Neural cell (in vitro differentiated cells): ENCODE results near the gene RAB9A. TPM values are rescaled to one million over a fixed set of nuclear protein-coding genes. Genes with fewer than 3 reads are reported as not detected.

Experiments
- H2AFZ ChIP-seq: fragments of 200-600, 300-800 bp; sonication (generic), shearing (Covaris generic); 2 replicates; pipeline ENCODE4 v1.6.0; 2014; ENCODE audit warnings: low read depth, mild to moderate bottlenecking, antibody characterized with exemption, low read length, moderate library complexity
- H3F3A ChIP-seq: fragments of 200-600 bp; shearing (Covaris generic); 2 replicates; pipeline ENCODE4 v1.6.1; 2016; ENCODE audit warnings: mild to moderate bottlenecking, moderate library complexity, mixed read lengths, antibody characterized with exemption, low read length; ENCODE audit not compliant: insufficient read depth, poor library complexity, severe bottlenecking
- H3K27ac ChIP-seq: fragments of 200-600, 300-800 bp; sonication (generic), shearing (Covaris generic); 2 replicates; pipeline ENCODE4 v1.5.1; 2014; ENCODE audit warnings: mild to moderate bottlenecking, low read length, moderate library complexity
- H3K27me3 ChIP-seq: fragments of 300-800, 200-600 bp; sonication (generic), shearing (Covaris generic); 2 replicates; pipeline ENCODE4 v1.6.0; 2014; ENCODE audit warnings: mild to moderate bottlenecking, low read depth, low read length, moderate library complexity; ENCODE audit not compliant: insufficient read depth
- H3K36me3 ChIP-seq: fragments of 300-800, 200-600 bp; sonication (generic), shearing (Covaris generic); 2 replicates; pipeline ENCODE4 v1.5.1; 2014; ENCODE audit warnings: mild to moderate bottlenecking, antibody characterized with exemption, low read length, moderate library complexity; ENCODE audit not compliant: insufficient read depth
- H3K4me2 ChIP-seq: fragments of 300-800, 200-600 bp; sonication (generic), shearing (Covaris generic); 2 replicates; pipeline ENCODE4 v1.6.0; 2014; ENCODE audit warnings: mild to moderate bottlenecking, low read length
- H3K4me3 ChIP-seq: fragments of 300-800, 200-600 bp; sonication (generic), shearing (Covaris generic); 2 replicates; pipeline ENCODE4 v1.5.1; 2014; ENCODE audit warnings: mild to moderate bottlenecking, low read length, moderate library complexity
- H3K79me2 ChIP-seq: fragments of 200-600 bp; shearing (Covaris generic); replicated peaks from 2 replicates; pipeline ENCODE4 v1.6.0; 2014; ENCODE audit warnings: mild to moderate bottlenecking, low read length, moderate library complexity; ENCODE audit not compliant: insufficient read depth
- H3K9ac ChIP-seq: fragments of 300-800, 200-600 bp; sonication (generic), shearing (Covaris generic); 2 replicates; pipeline ENCODE4 v1.6.1; 2016; ENCODE audit warnings: mild to moderate bottlenecking, low read length, mixed read lengths
- H3K9me2 ChIP-seq: fragments of 200-600 bp; shearing (Covaris generic); 2 replicates; pipeline ENCODE4 v1.6.1; 2016; ENCODE audit warnings: mild to moderate bottlenecking, low read length, mixed read lengths; ENCODE audit not compliant: insufficient read depth
- H3K9me3 ChIP-seq: fragments of 200-600, 300-800 bp; sonication (generic), shearing (Covaris generic); 2 replicates; pipeline ENCODE4 v1.6.1; 2016; ENCODE audit warnings: mild to moderate bottlenecking, mixed run types, low read length, moderate library complexity, mixed read lengths
- H4K20me1 ChIP-seq: fragments of 200-600 bp; shearing (Covaris generic); 2 replicates; pipeline ENCODE4 v1.6.1; 2016; ENCODE audit warnings: mild to moderate bottlenecking, mixed run types; ENCODE audit not compliant: insufficient read depth
- EP300 ChIP-seq: fragments of 450-650 bp; conservative IDR thresholded peaks from 2 replicates; pipeline ENCODE4 v1.6.1; 2014; ENCODE audit warnings: antibody characterized with exemption, mild to moderate bottlenecking, moderate library complexity; ENCODE audit not compliant: poor library complexity, severe bottlenecking
- EZH2 ChIP-seq: fragments of 200-600, 300-800 bp; shearing (Covaris generic), sonication (generic); IDR thresholded peaks from 2 replicates; pipeline ENCODE4 v1.6.1; 2014; ENCODE audit warnings: antibody characterized with exemption, low read length, borderline replicate concordance, mild to moderate bottlenecking; ENCODE audit not compliant: insufficient read depth, poor library complexity, severe bottlenecking
- MXI1 ChIP-seq: fragments of 450-650 bp; conservative IDR thresholded peaks from 2 replicates; pipeline ENCODE4 v1.6.1; 2014; ENCODE audit warnings: antibody characterized with exemption, mild to moderate bottlenecking; ENCODE audit not compliant: poor library complexity, severe bottlenecking
- POLR2AphosphoS5 ChIP-seq: IDR thresholded peaks from 2 replicates; pipeline ENCODE4 v1.6.1; 2012
- RAD21 ChIP-seq: fragments of 450-650 bp; conservative IDR thresholded peaks from 2 replicates; pipeline ENCODE4 v1.6.1; 2014; ENCODE audit warnings: antibody characterized with exemption, mild to moderate bottlenecking, moderate library complexity
- SMC3 ChIP-seq: fragments of 450-650 bp; conservative IDR thresholded peaks from 2 replicates; pipeline ENCODE4 v1.6.1; 2014; ENCODE audit warnings: antibody characterized with exemption, mild to moderate bottlenecking, moderate library complexity; ENCODE audit not compliant: poor library complexity
- TAF1 ChIP-seq: IDR thresholded peaks from 2 replicates; pipeline ENCODE4 v1.6.1; 2012; ENCODE audit warnings: low read depth
- polyA plus RNA-seq: library from polyadenylated mRNA; depleted of rRNA; stranded (reverse); fragments of >200 nt; gene quantifications from 2 replicates; pipeline ENCODE4 v1.2.3, GENCODE V29; 2014
- TF ChIP-seq, protein P1 (sequence below): IDR thresholded peaks from 2 replicates; pipeline ENCODE4 v1.6.1; 2012; ENCODE audit warnings: borderline replicate concordance
- TF ChIP-seq, protein P2 (sequence below): fragments of 450-650 bp; IDR thresholded peaks from 2 replicates; pipeline ENCODE4 v1.5.1; 2014; ENCODE audit warnings: antibody characterized with exemption, mild to moderate bottlenecking, moderate library complexity; ENCODE audit not compliant: poor library complexity, severe bottlenecking

Gene RAB9A
- polyA plus RNA-seq, 1 donor from 2014 or later: 26.9 TPM

DNA sequence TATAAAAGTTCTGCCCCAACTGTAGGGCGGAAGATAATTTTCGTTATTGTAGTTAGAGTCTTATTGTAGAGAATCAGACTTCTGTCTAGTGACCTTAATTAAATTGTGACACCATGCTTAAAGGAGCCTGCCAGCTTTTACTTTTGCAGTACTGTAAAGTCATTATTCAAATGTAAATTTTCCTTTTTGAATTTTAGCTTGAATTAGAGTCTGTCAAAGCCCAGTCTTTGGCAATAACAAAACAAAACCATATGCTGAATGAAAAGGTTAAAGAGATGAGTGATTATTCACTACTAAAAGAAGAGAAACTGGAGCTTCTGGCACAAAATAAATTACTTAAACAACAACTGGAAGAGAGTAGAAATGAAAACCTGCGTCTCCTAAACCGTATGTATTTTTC lies 67.5 kb downstream of the RAB9A start:
- no peaks in the 10 kb centered on the region for H4K20me1 ChIP-seq
- no peak for TF ChIP-seq EP300
- no peak for TF ChIP-seq RAD21
- TF ChIP-seq, protein P1, sequence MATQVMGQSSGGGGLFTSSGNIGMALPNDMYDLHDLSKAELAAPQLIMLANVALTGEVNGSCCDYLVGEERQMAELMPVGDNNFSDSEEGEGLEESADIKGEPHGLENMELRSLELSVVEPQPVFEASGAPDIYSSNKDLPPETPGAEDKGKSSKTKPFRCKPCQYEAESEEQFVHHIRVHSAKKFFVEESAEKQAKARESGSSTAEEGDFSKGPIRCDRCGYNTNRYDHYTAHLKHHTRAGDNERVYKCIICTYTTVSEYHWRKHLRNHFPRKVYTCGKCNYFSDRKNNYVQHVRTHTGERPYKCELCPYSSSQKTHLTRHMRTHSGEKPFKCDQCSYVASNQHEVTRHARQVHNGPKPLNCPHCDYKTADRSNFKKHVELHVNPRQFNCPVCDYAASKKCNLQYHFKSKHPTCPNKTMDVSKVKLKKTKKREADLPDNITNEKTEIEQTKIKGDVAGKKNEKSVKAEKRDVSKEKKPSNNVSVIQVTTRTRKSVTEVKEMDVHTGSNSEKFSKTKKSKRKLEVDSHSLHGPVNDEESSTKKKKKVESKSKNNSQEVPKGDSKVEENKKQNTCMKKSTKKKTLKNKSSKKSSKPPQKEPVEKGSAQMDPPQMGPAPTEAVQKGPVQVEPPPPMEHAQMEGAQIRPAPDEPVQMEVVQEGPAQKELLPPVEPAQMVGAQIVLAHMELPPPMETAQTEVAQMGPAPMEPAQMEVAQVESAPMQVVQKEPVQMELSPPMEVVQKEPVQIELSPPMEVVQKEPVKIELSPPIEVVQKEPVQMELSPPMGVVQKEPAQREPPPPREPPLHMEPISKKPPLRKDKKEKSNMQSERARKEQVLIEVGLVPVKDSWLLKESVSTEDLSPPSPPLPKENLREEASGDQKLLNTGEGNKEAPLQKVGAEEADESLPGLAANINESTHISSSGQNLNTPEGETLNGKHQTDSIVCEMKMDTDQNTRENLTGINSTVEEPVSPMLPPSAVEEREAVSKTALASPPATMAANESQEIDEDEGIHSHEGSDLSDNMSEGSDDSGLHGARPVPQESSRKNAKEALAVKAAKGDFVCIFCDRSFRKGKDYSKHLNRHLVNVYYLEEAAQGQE: no peak
- no peak overlapping the region for H3K4me2 ChIP-seq
- H3K36me3 ChIP-seq: no peaks in the 10 kb centered on the region
- H3K27ac ChIP-seq: no peak overlapping the region
- H3K27me3 ChIP-seq: no peaks in the 10 kb centered on the region
- no peaks in the 10 kb centered on the region for H3K79me2 ChIP-seq
- no peak overlapping the region for H3K4me3 ChIP-seq
- no peaks in the 10 kb centered on the region for H3K9me2 ChIP-seq
- H3F3A ChIP-seq: no peaks in the 10 kb centered on the region
- no peaks in the 10 kb centered on the region for H3K9me3 ChIP-seq
- H3K9ac ChIP-seq: no peak overlapping the region
- no peak overlapping the region for H2AFZ ChIP-seq

DNA sequence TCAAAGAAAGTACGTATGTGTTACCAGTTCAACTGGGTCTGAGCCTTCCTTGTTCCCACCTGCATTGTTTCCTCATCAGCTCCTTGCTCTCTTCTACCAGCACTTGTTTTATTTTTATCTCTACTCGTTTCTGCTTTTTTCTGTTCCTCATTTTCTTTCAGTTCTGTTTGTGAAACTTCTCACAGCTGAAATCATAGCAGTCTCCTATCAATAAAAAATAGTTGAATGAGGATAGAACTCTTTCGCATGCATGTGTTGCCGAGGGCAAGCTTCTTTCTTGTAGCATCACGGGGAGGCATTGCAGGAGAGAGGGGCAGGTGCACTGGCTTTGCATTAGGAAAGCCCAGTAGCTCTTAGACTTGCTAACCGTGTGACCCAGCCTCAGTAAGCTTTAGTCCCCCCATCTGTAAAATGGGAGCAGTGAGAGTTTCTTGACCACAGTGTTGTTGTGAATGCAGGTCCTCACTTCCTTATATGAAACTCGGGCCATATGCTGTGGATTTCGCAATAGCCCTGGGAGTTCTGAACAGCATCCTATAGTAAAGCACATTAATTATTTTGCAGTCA lies 70.3 kb downstream of the RAB9A start:
- Histone ChIP-seq H3K4me2 (no peak overlapping the region), H3K27ac (no peak overlapping the region), H4K20me1 (no peaks in the 10 kb centered on the region), H3K79me2 (no peaks in the 10 kb centered on the region), H3K9me3 (no peaks in the 10 kb centered on the region), H3K4me3 (no peak overlapping the region), H2AFZ (no peak overlapping the region), H3K36me3 (no peaks in the 10 kb centered on the region), H3K9ac (no peak overlapping the region), H3K27me3 (no peaks in the 10 kb centered on the region), H3K9me2 (no peaks in the 10 kb centered on the region), H3F3A (no peaks in the 10 kb centered on the region)
- TF ChIP-seq, protein P1: no peak
- TF ChIP-seq POLR2AphosphoS5 (no peak), RAD21 (no peak), EP300 (no peak), TAF1 (no peak), EZH2 (no peak), SMC3 (no peak), MXI1 (no peak)
- TF ChIP-seq, protein P2, sequence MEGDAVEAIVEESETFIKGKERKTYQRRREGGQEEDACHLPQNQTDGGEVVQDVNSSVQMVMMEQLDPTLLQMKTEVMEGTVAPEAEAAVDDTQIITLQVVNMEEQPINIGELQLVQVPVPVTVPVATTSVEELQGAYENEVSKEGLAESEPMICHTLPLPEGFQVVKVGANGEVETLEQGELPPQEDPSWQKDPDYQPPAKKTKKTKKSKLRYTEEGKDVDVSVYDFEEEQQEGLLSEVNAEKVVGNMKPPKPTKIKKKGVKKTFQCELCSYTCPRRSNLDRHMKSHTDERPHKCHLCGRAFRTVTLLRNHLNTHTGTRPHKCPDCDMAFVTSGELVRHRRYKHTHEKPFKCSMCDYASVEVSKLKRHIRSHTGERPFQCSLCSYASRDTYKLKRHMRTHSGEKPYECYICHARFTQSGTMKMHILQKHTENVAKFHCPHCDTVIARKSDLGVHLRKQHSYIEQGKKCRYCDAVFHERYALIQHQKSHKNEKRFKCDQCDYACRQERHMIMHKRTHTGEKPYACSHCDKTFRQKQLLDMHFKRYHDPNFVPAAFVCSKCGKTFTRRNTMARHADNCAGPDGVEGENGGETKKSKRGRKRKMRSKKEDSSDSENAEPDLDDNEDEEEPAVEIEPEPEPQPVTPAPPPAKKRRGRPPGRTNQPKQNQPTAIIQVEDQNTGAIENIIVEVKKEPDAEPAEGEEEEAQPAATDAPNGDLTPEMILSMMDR: no peak

Other genes starting within 250 kb of the RAB9A start
- gene EGFL6, start 119.5 kb upstream of the RAB9A start, polyA plus RNA-seq: 0.36 and 0.52 TPM in 2 replicates
- 5.0 and 5.3 TPM in 2 replicates for gene TCEANC, start 36.0 kb upstream of the RAB9A start, polyA plus RNA-seq
- 70.0 and 94.2 TPM in 2 replicates for gene TRAPPC2, start 45.5 kb downstream of the RAB9A start, polyA plus RNA-seq
- 30.9 and 35.1 TPM in 2 replicates for gene OFD1, start 45.6 kb downstream of the RAB9A start, polyA plus RNA-seq
- 205 and 212 TPM in 2 replicates for gene GPM6B, start 128.0 kb downstream of the RAB9A start, polyA plus RNA-seq